ENCODE data around the gene OXSR1. TPM values are rescaled to one million over a fixed set of nuclear protein-coding genes. Genes with fewer than 3 reads are reported as not detected.

The OXSR1 gene
- total and polyA plus RNA-seq, 10 of the 15 experiments (the other 5 are each of a cell fraction or from before 2014, with no cell fraction given) = 12.4 to 54.6 (median 35.7) TPM

GRCh38 chr3:38297537-38297936 lies 132.2 kb downstream of the OXSR1 start:
- Histone ChIP-seq H3K4me3 (no peak overlapping the region), H3K9me3 (replicated peaks; ENCODE audit: control insufficient read depth, insufficient read depth, low read length) (no peaks in the 10 kb centered on the region), H3K9ac (ENCODE audit: control insufficient read depth, insufficient read depth, low read length) (no peak overlapping the region), H3K27me3 (replicated peaks in 1 of 2; ENCODE audit: control insufficient read depth in 2 of 2, insufficient read depth in 2 of 2, low read length in 1 of 2) (no peaks in the 10 kb centered on the region), H2AFZ (ENCODE audit: control insufficient read depth, low read depth, low read length) (no peak overlapping the region), H3K27ac (ENCODE audit: control insufficient read depth, insufficient read depth) (no peak overlapping the region), H3K4me1 (ENCODE audit: control insufficient read depth, insufficient read depth, low read length) (no peaks in the 10 kb centered on the region), H3K4me2 (ENCODE audit: control insufficient read depth, insufficient read depth) (no peak overlapping the region), H3K79me2 (ENCODE audit: control insufficient read depth, insufficient read depth, low read length) (no peaks in the 10 kb centered on the region), H4K20me1 (ENCODE audit: control insufficient read depth, insufficient read depth) (no peaks in the 10 kb centered on the region), H3K36me3 (ENCODE audit: control insufficient read depth in 2 of 2, insufficient read depth in 2 of 2, low read length in 1 of 2) (no peaks in the 10 kb centered on the region)
- POLR2A ChIA-PET = interaction anchor here (0.5 kb wide), 1 partner anchor 38 kb away, joined by 4 read pairs; no protein-coding TSS in a partner anchor
- CTCF ChIA-PET = interaction anchor here (0.5 to 5.0 kb wide), 20 partner anchors 8 to 327 kb away, joined by 3 to 54 read pairs (median 4); no protein-coding TSS in a partner anchor
- intact Hi-C loops (cut with micrococcal nuclease; ENCODE audit: unreplicated experiment) (loop anchor here (5.0 to 10.0 kb wide), 2 partner anchors 180 to 323 kb away; no protein-coding TSS in a partner anchor), in situ Hi-C loops (cut with MboI) (no loop called here)
- SMC1A ChIA-PET (ENCODE audit: uncharacterized antibody, unreplicated experiment) = interaction anchor here (0.6 to 2.8 kb wide), 8 partner anchors 27 to 334 kb away, joined by 3 to 20 read pairs (median 3); no protein-coding TSS in a partner anchor
- no peak for TF ChIP-seq BCLAF1 (IDR thresholded peaks at IDR 0.05)
- TF ChIP-seq SRF (IDR thresholded peaks at IDR 0.05; ENCODE audit: low read depth in 2 of 2, low read length in 2 of 2) = no peak
- no peak for TF ChIP-seq ZBTB33 (IDR thresholded peaks at IDR 0.05)
- TF ChIP-seq MYB (IDR thresholded peaks at IDR 0.05; ENCODE audit: borderline replicate concordance, low read depth, low read length) = no peak
- TF ChIP-seq SUPT20H (IDR thresholded peaks at IDR 0.05; ENCODE audit: borderline replicate concordance, control insufficient read depth, low read depth, low read length) = no peak
- TF ChIP-seq ZNF384 (IDR thresholded peaks at IDR 0.05; ENCODE audit: borderline replicate concordance, low read depth, low read length) = no peak
- TF ChIP-seq PML (IDR thresholded peaks at IDR 0.05; ENCODE audit: low read length) = no peak
- no peak for TF ChIP-seq NBN (IDR thresholded peaks at IDR 0.05)
- no peak for TF ChIP-seq PAX8 (IDR thresholded peaks at IDR 0.05)
- no peak for TF ChIP-seq TCF12 (IDR thresholded peaks at IDR 0.05; ENCODE audit: low read depth, low read length)
- no peak for TF ChIP-seq NFIC (IDR thresholded peaks at IDR 0.05; ENCODE audit: low read depth, low read length)
- TF ChIP-seq ZNF24 (IDR thresholded peaks at IDR 0.05) = no peak
- TF ChIP-seq HDGF (IDR thresholded peaks at IDR 0.05) = no peak
- no peak for TF ChIP-seq NKRF (conservative IDR thresholded peaks at IDR 0.05)
- TF ChIP-seq YY1 (IDR thresholded peaks at IDR 0.05; ENCODE audit: low read depth, low read length) = no peak
- no peak for TF ChIP-seq IKZF2 (IDR thresholded peaks at IDR 0.05)
- ATAC-seq (no peak), FAIRE-seq (no peak), DNase-seq (ENCODE audit: low read depth, low spot score) (no peak)
- no TSS peak for BruUV-seq (replicated peaks)
- RAD21 ChIA-PET (ENCODE audit: unreplicated experiment) = interaction anchor here (1.0 to 1.3 kb wide), 3 partner anchors 164 to 181 kb away, joined by 3 to 4 read pairs (median 3); no protein-coding TSS in a partner anchor

All from GM12878 (cell line).